Lung (tissue), 12 donors: ENCODE data around the gene MPZL1. TPM values are rescaled to one million over a fixed set of nuclear protein-coding genes. Genes with fewer than 3 reads are reported as not detected.

ENCODE experiments used
- ATAC-seq: fragments of 200-7000 bp; cut with Tn5 transposase; one replicate; pipeline ENCODE4 v1.9.1; 2020; ENCODE audit warnings: moderate number of reproducible peaks; ENCODE audit not compliant: insufficient read depth, low FRiP score
- DNase-seq, 3 donors: peaks; one replicate each; pipeline ENCODE4 v3.0.0-alpha.2; 2013 to 2017
- H3K27ac ChIP-seq, 2 donors: one replicate each; pipeline ENCODE4 v1.5.1; 2013; ENCODE audit warnings: mild to moderate bottlenecking in 2 of 2, moderate library complexity in 2 of 2, control low read depth in 1 of 2, inconsistent platforms in 1 of 2, low read depth in 1 of 2, low read length in 1 of 2
- H3K27me3 ChIP-seq, 3 donors: one replicate each; pipeline ENCODE4 v1.5.1; 2013; ENCODE audit warnings: low read length in 2 of 3; ENCODE audit not compliant: control insufficient read depth in 3 of 3, insufficient read depth in 3 of 3
- H3K36me3 ChIP-seq, 4 donors: one replicate each; pipeline ENCODE4 v1.5.1; 2013; ENCODE audit warnings: low read length in 4 of 4, mild to moderate bottlenecking in 1 of 4, moderate library complexity in 1 of 4; ENCODE audit not compliant: control insufficient read depth in 4 of 4, insufficient read depth in 4 of 4
- H3K4me1 ChIP-seq, 5 donors: one replicate each; pipeline ENCODE4 v1.5.1; 2013; ENCODE audit warnings: low read length in 5 of 5, mild to moderate bottlenecking in 2 of 5, moderate library complexity in 1 of 5; ENCODE audit not compliant: control insufficient read depth in 5 of 5, insufficient read depth in 5 of 5
- H3K4me3 ChIP-seq: one replicate; pipeline ENCODE4 v1.5.1; 2013; ENCODE audit warnings: mild to moderate bottlenecking, control low read depth, moderate library complexity
- H3K9ac ChIP-seq, 2 donors: one replicate each; pipeline ENCODE4 v1.5.1; 2013; ENCODE audit warnings: low read length in 2 of 2, control low read depth in 1 of 2; ENCODE audit not compliant: insufficient read depth in 1 of 2
- H3K9me3 ChIP-seq, 4 donors: one replicate each; pipeline ENCODE4 v1.5.1; 2013; ENCODE audit warnings: low read length in 3 of 4, mild to moderate bottlenecking in 1 of 4, moderate library complexity in 1 of 4; ENCODE audit not compliant: control insufficient read depth in 4 of 4, insufficient read depth in 3 of 4
- WGBS, 2 donors: extraction: QIAGEN DNeasy Blood & Tissue Kit; methylation state at CpG; one replicate each; pipeline ENCODE4 v1.1.7; 2013; 5-methylcytosine and 5-hydroxymethylcytosine counted together
- polyA plus RNA-seq, 2 donors: library from polyadenylated mRNA; stranded (reverse); fragments of 200-250 nt; gene quantifications; one replicate each; pipeline ENCODE4 v1.2.1, GENCODE V29; 2013
- total RNA-seq, 2 donors: library from RNA; depleted of rRNA in 1 of 2; stranded (reverse); fragments of >200 nt in 1 of 2; gene quantifications; one replicate each; pipeline ENCODE4 v1.2.1, GENCODE V29; 2014 to 2021
- TF ChIP-seq, protein P1 (sequence below): IDR thresholded peaks from 2 replicates; pipeline ENCODE4 v1.5.1; 2012; ENCODE audit warnings: mild to moderate bottlenecking; ENCODE audit errors: control extremely low read depth, extremely low read depth
- donor health status: control.
- donor health status: control.
- donor health status: Bipolar disorder and iron deficiency.
- donor health status: healthy.
- donor health status: DM: yes; HTN: yes; CAD: no.

The MPZL1 gene
- total and polyA plus RNA-seq, 4 donors = 25.3 to 116 (median 77.0) TPM

DNA sequence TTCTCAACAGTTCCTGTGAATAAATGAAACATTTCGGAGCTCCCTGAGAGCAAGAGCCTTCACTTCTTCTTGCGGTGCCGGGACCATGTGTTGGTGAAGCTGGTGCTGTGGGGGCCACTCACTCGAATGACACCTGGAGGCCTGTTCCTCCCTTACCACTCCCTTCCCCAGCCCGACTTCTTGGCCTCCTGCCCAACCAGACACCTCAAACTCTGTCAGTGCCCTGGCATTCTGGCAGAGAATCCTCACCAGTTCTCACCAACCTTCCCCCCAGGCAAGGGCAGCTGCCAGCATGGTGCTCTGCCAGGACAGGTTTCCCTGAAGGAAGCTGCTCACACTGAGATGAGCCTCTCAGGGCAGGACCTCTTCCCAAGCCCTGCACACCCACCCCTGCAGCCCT, 68.3 kb downstream of the MPZL1 start:
- Histone ChIP-seq H3K27me3 (no peaks in the 10 kb centered on the region), H3K4me1 (peaks cover 0 to 12% (median 3%) of the 10 kb centered on the region in 5 donors), H3K27ac (no peak overlapping the region), H3K9me3 (peaks cover 0 to 2% (median 0%) of the 10 kb centered on the region in 4 donors), H3K9ac (no peak overlapping the region), H3K36me3 (peaks cover 9 to 27% (median 21%) of the 10 kb centered on the region in 4 donors), H3K4me3 (no peak overlapping the region)
- DNase-seq (no peak), ATAC-seq (no peak)
- WGBS, 2 donors = 79 to 87% methylated on average over 5 of the region's 5 CpGs
- TF ChIP-seq, protein P1, sequence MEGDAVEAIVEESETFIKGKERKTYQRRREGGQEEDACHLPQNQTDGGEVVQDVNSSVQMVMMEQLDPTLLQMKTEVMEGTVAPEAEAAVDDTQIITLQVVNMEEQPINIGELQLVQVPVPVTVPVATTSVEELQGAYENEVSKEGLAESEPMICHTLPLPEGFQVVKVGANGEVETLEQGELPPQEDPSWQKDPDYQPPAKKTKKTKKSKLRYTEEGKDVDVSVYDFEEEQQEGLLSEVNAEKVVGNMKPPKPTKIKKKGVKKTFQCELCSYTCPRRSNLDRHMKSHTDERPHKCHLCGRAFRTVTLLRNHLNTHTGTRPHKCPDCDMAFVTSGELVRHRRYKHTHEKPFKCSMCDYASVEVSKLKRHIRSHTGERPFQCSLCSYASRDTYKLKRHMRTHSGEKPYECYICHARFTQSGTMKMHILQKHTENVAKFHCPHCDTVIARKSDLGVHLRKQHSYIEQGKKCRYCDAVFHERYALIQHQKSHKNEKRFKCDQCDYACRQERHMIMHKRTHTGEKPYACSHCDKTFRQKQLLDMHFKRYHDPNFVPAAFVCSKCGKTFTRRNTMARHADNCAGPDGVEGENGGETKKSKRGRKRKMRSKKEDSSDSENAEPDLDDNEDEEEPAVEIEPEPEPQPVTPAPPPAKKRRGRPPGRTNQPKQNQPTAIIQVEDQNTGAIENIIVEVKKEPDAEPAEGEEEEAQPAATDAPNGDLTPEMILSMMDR = no peak

DNA sequence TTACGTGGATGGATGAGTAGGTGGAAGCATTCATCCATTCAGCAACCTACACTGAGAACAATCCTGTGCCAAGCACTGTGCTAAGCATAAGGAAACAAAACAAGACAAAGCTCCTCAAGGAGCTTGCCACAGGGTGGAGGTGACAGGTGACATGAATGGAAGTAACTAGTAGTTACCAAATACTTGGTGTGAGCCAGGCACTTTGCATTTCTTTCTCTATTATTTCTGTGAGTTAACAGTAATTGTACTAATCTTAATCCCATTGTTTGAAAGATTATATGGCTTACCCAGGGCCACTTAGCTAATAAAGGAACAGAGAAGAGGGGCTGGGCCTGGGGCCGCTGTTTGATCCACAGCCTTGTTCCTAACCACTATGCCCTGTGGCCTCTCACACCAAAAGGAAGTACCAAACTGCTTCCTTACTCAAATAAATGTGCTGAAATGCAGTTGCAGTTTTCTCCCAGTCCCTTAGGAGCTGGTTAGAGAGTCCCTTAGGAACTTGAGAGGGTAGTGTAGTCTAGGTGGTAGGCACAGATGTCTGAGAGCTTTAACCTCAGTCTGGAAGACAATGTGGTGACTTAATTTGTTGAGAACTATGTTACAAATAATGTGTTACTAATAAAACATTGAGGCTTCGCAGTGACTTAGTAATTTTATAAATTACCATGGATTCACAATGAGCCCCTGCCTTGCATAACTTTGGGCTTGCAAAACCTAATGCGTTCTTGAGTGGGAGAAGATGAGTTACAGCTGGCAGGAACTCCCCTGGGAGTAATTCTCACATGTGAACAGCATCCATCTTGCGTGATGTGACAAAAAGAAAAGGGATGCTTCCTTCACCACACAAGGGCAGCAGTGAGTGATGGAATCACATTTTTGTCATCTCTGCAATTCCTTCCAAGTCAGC, 69.8 kb downstream of the MPZL1 start:
- Histone ChIP-seq H3K4me3 (no peak overlapping the region), H3K27me3 (no peaks in the 10 kb centered on the region), H3K4me1 (peaks cover 0 to 17% (median 8%) of the 10 kb centered on the region in 5 donors), H3K27ac (peak overlapping the region in 1 of 2 donors; percentile 53), H3K36me3 (peaks cover 9 to 26% (median 18%) of the 10 kb centered on the region in 4 donors), H3K9me3 (peaks cover 0 to 2% (median 0%) of the 10 kb centered on the region in 4 donors), H3K9ac (no peak overlapping the region)
- peak; percentile 35 for ATAC-seq
- TF ChIP-seq, protein P1 = no peak
- WGBS, 2 donors = 28 to 59% methylated on average over 5 of the region's 5 CpGs
- peak; percentile 86 to 96 (median 95) for DNase-seq

DNA sequence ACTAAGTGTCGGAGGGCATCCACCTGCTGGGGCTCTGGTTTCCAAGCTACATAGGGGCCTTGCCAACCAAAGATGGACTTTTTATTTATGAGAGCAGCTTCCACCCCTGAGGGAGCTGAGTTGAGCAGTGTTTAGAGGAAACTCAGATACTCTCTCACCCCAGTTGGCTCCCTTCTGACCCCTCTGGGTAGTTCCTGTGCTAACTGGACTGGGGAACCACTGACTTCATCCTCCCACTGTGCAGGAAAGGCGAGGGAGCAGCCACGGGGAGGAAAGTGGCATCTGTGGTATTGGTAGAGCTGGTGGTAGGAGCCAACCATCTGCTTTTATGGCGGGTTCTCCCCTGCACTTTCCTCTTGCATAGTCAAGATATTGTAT, 70.4 kb downstream of the MPZL1 start:
- H3K4me1 ChIP-seq = peaks cover 0 to 22% (median 12%) of the 10 kb centered on the region in 5 donors
- peaks cover 9 to 26% (median 17%) of the 10 kb centered on the region in 4 donors for H3K36me3 ChIP-seq
- 79 to 80% methylated on average over 4 of the region's 4 CpGs for WGBS, 2 donors
- peaks cover 0 to 2% (median 0%) of the 10 kb centered on the region in 4 donors for H3K9me3 ChIP-seq
- no peaks in the 10 kb centered on the region for H3K27me3 ChIP-seq
- H3K4me3 ChIP-seq = no peak overlapping the region
- H3K27ac ChIP-seq = no peak overlapping the region
- ATAC-seq (no peak), DNase-seq (no peak)
- no peak overlapping the region for H3K9ac ChIP-seq
- TF ChIP-seq, protein P1 = no peak
